Suprapubic skin (tissue), 4 donors: Measurements from ENCODE around the gene CAMK2A. TPM values are rescaled to one million over a fixed set of nuclear protein-coding genes. Genes with fewer than 3 reads are reported as not detected.

Source experiments
- DNase-seq, 2 donors: peaks; one replicate each; pipeline ENCODE4 v3.0.0-alpha.2; 2019; ENCODE audit warnings: low spot score in 2 of 2
- H3K27ac ChIP-seq: fragments of 200-600 bp; sonication (generic); one replicate; pipeline ENCODE4 v1.5.1; 2019
- H3K27me3 ChIP-seq: fragments of 200-600 bp; sonication (generic); one replicate; pipeline ENCODE4 v1.5.1; 2019
- H3K36me3 ChIP-seq: fragments of 200-600 bp; sonication (generic); one replicate; pipeline ENCODE4 v1.5.1; 2019
- H3K4me1 ChIP-seq: fragments of 200-600 bp; sonication (generic); one replicate; pipeline ENCODE4 v1.5.1; 2019
- H3K4me3 ChIP-seq: fragments of 200-600 bp; sonication (generic); one replicate; pipeline ENCODE4 v1.5.1; 2019; ENCODE audit warnings: mild to moderate bottlenecking
- H3K9me3 ChIP-seq: fragments of 200-600 bp; sonication (generic); one replicate; pipeline ENCODE4 v1.5.1; 2019
- CTCF ChIP-seq, 2 donors: fragments of 200-600 bp in 1 of 2; fragments of 450-650 bp in 1 of 2; sonication (generic) in 1 of 2; IDR thresholded peaks; one replicate each; pipeline ENCODE4 v1.5.1; 2016 to 2019; ENCODE audit warnings: antibody characterized with exemption in 2 of 2, mild to moderate bottlenecking in 1 of 2, moderate library complexity in 1 of 2
- EP300 ChIP-seq: sonication (generic); formaldehyde crosslinking; IDR thresholded peaks from one replicate; pipeline ENCODE4 v1.6.1; 2017; ENCODE audit warnings: antibody characterized with exemption
- POLR2A ChIP-seq, 2 donors: fragments of 450-650 bp; IDR thresholded peaks; one replicate each; pipeline ENCODE4 v1.6.1; 2017; ENCODE audit warnings: antibody characterized with exemption in 2 of 2, mild to moderate bottlenecking in 2 of 2, moderate library complexity in 2 of 2
- POLR2AphosphoS5 ChIP-seq, 3 donors: sonication (generic); formaldehyde crosslinking; IDR thresholded peaks; one replicate each; pipeline ENCODE4 v1.6.1; 2017; ENCODE audit warnings: antibody characterized with exemption in 3 of 3
- WGBS: methylation state at CpG from one replicate; pipeline ENCODE4 v1.1.5; 2018; 5-methylcytosine and 5-hydroxymethylcytosine counted together
- total RNA-seq, 4 donors: library from RNA; depleted of rRNA; stranded (reverse); fragments of >200 nt; gene quantifications; one replicate each; pipeline ENCODE4 v1.1.0, GENCODE V29; 2016

The CAMK2A gene
- total RNA-seq, 4 donors from 2014 or later = 0.26 to 0.64 TPM; not detected in 2

- no peak for TF ChIP-seq CTCF (IDR thresholded peaks at IDR 0.05)
- TF ChIP-seq EP300 = no peak
- no peak for TF ChIP-seq POLR2A (IDR thresholded peaks at IDR 0.05)
- TF ChIP-seq POLR2AphosphoS5 (IDR thresholded peaks at IDR 0.05) = no peak
- Histone ChIP-seq H3K4me1 (no peaks in the 10 kb centered on the region), H3K36me3 (no peaks in the 10 kb centered on the region), H3K27me3 (no peaks in the 10 kb centered on the region), H3K27ac (no peak overlapping the region), H3K4me3 (no peak overlapping the region), H3K9me3 (no peaks in the 10 kb centered on the region)
- no peak for DNase-seq
- 78% methylated on average over 3 of the region's 3 CpGs for WGBS
Observed at GRCh38 chr5:150283904-150284303, 5.7 kb downstream of the CAMK2A start.

- H3K36me3 ChIP-seq = no peaks in the 10 kb centered on the region
- WGBS = 66% methylated on average over 8 of the region's 8 CpGs
- no peak for DNase-seq
- H3K27me3 ChIP-seq = no peaks in the 10 kb centered on the region
- TF ChIP-seq EP300 (no peak), POLR2A (IDR thresholded peaks at IDR 0.05) (no peak), CTCF (IDR thresholded peaks at IDR 0.05) (no peak), POLR2AphosphoS5 (IDR thresholded peaks at IDR 0.05) (no peak)
- H3K4me1 ChIP-seq = no peaks in the 10 kb centered on the region
- no peak overlapping the region for H3K4me3 ChIP-seq
- H3K9me3 ChIP-seq = no peaks in the 10 kb centered on the region
- H3K27ac ChIP-seq = no peak overlapping the region
Observed at GRCh38 chr5:150281987-150282386, 7.6 kb downstream of the CAMK2A start.

- DNase-seq = no peak
- no peak for TF ChIP-seq POLR2AphosphoS5 (IDR thresholded peaks at IDR 0.05)
- TF ChIP-seq CTCF (IDR thresholded peaks at IDR 0.05) = no peak
- TF ChIP-seq POLR2A (IDR thresholded peaks at IDR 0.05) = no peak
- no peak for TF ChIP-seq EP300
Observed at GRCh38 chr5:150279330-150280020, 10.1 kb downstream of the CAMK2A start.

GRCh38 chr5:150278916-150279315 lies 10.7 kb downstream of the CAMK2A start:
- no peak for DNase-seq
- WGBS = 82% methylated on average over 6 of the region's 6 CpGs
- Histone ChIP-seq H3K27ac (no peak overlapping the region), H3K9me3 (no peaks in the 10 kb centered on the region), H3K4me3 (no peak overlapping the region), H3K27me3 (no peaks in the 10 kb centered on the region), H3K36me3 (no peaks in the 10 kb centered on the region), H3K4me1 (no peaks in the 10 kb centered on the region)
- TF ChIP-seq CTCF (IDR thresholded peaks at IDR 0.05) (no peak), POLR2A (IDR thresholded peaks at IDR 0.05) (no peak), EP300 (no peak), POLR2AphosphoS5 (IDR thresholded peaks at IDR 0.05) (no peak)

More at GRCh38 chr5:150279330-150280020, 10.1 kb downstream of the CAMK2A start:
- Histone ChIP-seq H3K27ac (no peak overlapping the region), H3K27me3 (no peaks in the 10 kb centered on the region), H3K4me1 (no peaks in the 10 kb centered on the region), H3K9me3 (no peaks in the 10 kb centered on the region), H3K36me3 (no peaks in the 10 kb centered on the region), H3K4me3 (no peak overlapping the region)
- 88% methylated on average over 13 of the region's 13 CpGs for WGBS

- H3K27me3 ChIP-seq = no peaks in the 10 kb centered on the region
- 64% methylated on average over 7 of the region's 7 CpGs for WGBS
- TF ChIP-seq CTCF (IDR thresholded peaks at IDR 0.05) = no peak
- no peak for TF ChIP-seq POLR2AphosphoS5 (IDR thresholded peaks at IDR 0.05)
- TF ChIP-seq POLR2A (IDR thresholded peaks at IDR 0.05) = no peak
- no peak for TF ChIP-seq EP300
- no peak overlapping the region for H3K4me3 ChIP-seq
- no peaks in the 10 kb centered on the region for H3K36me3 ChIP-seq
- no peak for DNase-seq
- no peaks in the 10 kb centered on the region for H3K9me3 ChIP-seq
- no peak overlapping the region for H3K27ac ChIP-seq
- no peaks in the 10 kb centered on the region for H3K4me1 ChIP-seq
Observed at GRCh38 chr5:150278046-150278730, 11.4 kb downstream of the CAMK2A start.
